Measurements from ENCODE around the gene DBP.
A peak's percentile ranks its signal among the peaks of the same experiment; 100 is the strongest.

The DBP gene

DNA sequence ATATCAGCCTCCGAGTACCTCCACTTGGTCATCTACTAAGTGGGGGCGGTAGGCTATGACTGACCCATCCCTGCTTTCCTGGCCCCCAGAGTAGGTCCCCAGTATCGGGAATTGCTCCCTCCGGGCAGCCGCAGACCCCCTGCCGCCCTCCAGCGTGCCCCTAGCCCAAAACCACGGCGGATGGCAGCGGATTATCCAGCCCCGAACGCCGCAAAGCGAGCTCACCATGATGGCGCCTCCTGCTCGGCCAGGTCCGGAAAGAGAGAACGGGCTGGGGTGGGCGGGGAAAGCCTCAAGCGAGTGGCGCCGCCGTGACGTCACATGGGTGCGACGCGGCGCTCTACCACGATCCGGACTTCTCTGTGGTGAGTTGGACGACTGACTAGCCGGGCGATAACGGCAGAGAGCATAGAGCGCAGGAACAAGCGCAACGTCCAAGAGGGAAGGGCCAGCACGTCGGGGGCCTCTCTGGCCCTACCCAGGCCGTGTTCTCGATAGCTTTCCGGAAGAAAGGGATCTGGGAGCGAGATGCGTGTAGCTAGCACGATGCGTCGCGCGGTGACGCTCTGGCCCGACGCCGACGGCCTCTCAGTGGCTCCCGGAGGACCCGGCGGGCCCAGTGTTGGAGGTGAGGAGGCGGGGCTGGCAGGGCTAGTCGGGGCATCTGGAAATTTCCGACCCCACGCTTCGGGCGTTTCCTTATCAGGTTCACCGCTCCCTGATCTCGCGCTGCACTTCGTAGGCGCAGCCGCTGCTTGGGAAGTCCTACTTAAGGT, 18.1 kb downstream of the DBP start, which contains the start of the genes RPL18 and SPHK2:
TSS of gene RPL18 (minus strand) at position 263 of the 776 bp plus-strand sequence. CDS start at position 228, 35 bp downstream.
TSS of gene SPHK2 (plus strand) at position 591 of the 776 bp plus-strand sequence. CDS start 1,009 bp downstream, outside the sequence.
- H3K4me3 ChIP-seq (ENCODE audit: insufficient read depth, low read depth, low read length, poor library complexity, severe bottlenecking) = peak within 1 kb of the TSS; percentile 93
- H3K4me1 ChIP-seq (ENCODE audit: control insufficient read depth, insufficient read depth, low read length, poor library complexity, severe bottlenecking) = peaks cover 42% of the 10 kb centered on the region
- peaks cover 32% of the 10 kb centered on the region for H3K36me3 ChIP-seq (ENCODE audit: control insufficient read depth, insufficient read depth, low read length)
- peak within 1 kb of the TSS; percentile 88 for H3K27ac ChIP-seq (ENCODE audit: insufficient read depth, low read length, poor library complexity, severe bottlenecking)
- H3K27me3 ChIP-seq (replicated peaks; ENCODE audit: control insufficient read depth, insufficient read depth, low read length, poor library complexity, severe bottlenecking) = no peaks in the 10 kb centered on the region
- no peaks in the 10 kb centered on the region for H3K9me3 ChIP-seq (ENCODE audit: control insufficient read depth, low read length)
- DNase-seq = peak; percentile 90 to 92 (median 91)

DNA sequence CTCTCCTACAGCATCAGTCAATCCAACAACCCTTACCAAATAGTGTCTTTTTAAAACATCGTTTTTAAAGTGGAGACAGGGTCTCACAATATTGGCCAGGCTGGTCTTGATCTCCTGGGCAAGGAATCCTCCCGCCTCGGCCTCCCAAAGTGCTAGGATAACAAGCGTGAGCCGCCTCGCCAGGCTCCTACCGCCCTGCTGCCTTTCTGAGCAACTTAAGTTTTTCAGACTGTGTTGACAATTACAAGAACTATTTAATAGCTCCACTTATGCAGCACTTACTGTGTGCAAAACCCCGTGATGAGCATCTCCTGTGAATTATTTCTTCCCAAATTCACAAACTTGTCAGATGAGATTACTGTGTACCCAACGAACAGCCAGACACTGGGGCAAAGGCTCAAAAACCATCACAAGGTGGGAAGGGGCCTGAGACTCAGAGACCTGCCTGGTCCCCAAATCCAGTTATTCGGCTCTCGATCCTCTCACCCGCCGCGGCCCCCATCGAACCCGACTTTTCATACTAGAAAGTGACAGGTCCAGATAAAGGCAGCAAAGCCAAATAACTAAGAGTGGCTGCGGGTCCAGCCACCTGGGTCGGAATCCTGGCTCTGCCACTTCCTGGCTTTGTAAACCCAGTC, 18.8 kb downstream of the DBP start:
- Histone ChIP-seq H3K27me3 (replicated peaks; ENCODE audit: control insufficient read depth, insufficient read depth, low read length, poor library complexity, severe bottlenecking) (no peaks in the 10 kb centered on the region), H3K4me1 (ENCODE audit: control insufficient read depth, insufficient read depth, low read length, poor library complexity, severe bottlenecking) (peaks cover 36% of the 10 kb centered on the region), H3K9me3 (ENCODE audit: control insufficient read depth, low read length) (no peaks in the 10 kb centered on the region), H3K4me3 (ENCODE audit: insufficient read depth, low read depth, low read length, poor library complexity, severe bottlenecking) (peak overlapping the region; percentile 93), H3K27ac (ENCODE audit: insufficient read depth, low read length, poor library complexity, severe bottlenecking) (peak overlapping the region; percentile 88), H3K36me3 (ENCODE audit: control insufficient read depth, insufficient read depth, low read length) (peaks cover 32% of the 10 kb centered on the region)
- DNase-seq = no peak

DNA sequence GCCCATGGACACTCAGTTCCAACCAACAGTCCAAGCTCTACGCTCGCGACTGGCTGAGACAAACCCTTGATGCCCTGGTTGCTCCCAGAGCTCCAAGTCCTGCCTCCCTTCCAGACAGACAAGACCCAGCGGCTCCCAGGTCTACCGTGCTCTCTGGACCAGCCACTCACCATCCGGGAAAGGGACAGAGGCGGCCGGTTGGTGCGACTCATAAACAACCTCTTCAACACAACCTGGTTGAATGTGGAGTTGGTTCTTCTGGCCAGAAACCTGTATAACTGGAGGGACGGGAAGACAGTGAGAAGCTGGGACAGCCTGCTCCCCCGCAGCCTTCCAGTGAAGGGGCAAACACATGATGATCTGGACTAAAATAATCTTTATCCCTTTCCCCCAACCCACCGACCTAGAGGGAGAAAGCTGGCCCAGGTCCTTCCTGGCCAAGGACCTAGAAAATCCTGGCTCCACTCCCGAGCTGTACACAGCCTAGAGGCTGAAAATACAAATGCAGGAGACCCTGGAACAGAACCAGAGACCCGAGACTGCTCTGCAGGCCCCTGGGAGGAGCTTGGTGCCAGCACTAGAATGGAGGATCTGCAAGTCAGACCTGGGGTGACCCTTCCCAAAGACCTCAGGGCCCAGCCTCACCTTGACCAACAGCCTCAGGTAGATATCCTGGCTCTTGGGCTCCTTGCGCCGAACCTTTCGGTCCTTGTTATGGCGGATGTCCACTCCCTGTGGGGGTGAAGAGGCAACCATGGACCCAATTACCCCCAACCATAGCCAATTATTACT, 19.8 kb downstream of the DBP start:
- H3K9me3 ChIP-seq (ENCODE audit: control insufficient read depth, low read length) = no peaks in the 10 kb centered on the region
- H3K4me3 ChIP-seq (ENCODE audit: insufficient read depth, low read depth, low read length, poor library complexity, severe bottlenecking) = peak overlapping the region; percentile 93
- DNase-seq = no peak
- H3K27ac ChIP-seq (ENCODE audit: insufficient read depth, low read length, poor library complexity, severe bottlenecking) = peak overlapping the region; percentile 88
- H3K4me1 ChIP-seq (ENCODE audit: control insufficient read depth, insufficient read depth, low read length, poor library complexity, severe bottlenecking) = peaks cover 32% of the 10 kb centered on the region
- H3K36me3 ChIP-seq (ENCODE audit: control insufficient read depth, insufficient read depth, low read length) = peaks cover 32% of the 10 kb centered on the region
- H3K27me3 ChIP-seq (replicated peaks; ENCODE audit: control insufficient read depth, insufficient read depth, low read length, poor library complexity, severe bottlenecking) = no peaks in the 10 kb centered on the region

- Histone ChIP-seq H3K36me3 (ENCODE audit: control insufficient read depth, insufficient read depth, low read length) (peaks cover 32% of the 10 kb centered on the region), H3K27ac (ENCODE audit: insufficient read depth, low read length, poor library complexity, severe bottlenecking) (peak overlapping the region; percentile 88), H3K4me1 (ENCODE audit: control insufficient read depth, insufficient read depth, low read length, poor library complexity, severe bottlenecking) (peaks cover 32% of the 10 kb centered on the region), H3K27me3 (replicated peaks; ENCODE audit: control insufficient read depth, insufficient read depth, low read length, poor library complexity, severe bottlenecking) (no peaks in the 10 kb centered on the region), H3K9me3 (ENCODE audit: control insufficient read depth, low read length) (no peaks in the 10 kb centered on the region), H3K4me3 (ENCODE audit: insufficient read depth, low read depth, low read length, poor library complexity, severe bottlenecking) (no peak overlapping the region)
- no peak for DNase-seq
Measured at GRCh38 chr19:48616491-48617056, 20.6 kb downstream of the DBP start.

DNA sequence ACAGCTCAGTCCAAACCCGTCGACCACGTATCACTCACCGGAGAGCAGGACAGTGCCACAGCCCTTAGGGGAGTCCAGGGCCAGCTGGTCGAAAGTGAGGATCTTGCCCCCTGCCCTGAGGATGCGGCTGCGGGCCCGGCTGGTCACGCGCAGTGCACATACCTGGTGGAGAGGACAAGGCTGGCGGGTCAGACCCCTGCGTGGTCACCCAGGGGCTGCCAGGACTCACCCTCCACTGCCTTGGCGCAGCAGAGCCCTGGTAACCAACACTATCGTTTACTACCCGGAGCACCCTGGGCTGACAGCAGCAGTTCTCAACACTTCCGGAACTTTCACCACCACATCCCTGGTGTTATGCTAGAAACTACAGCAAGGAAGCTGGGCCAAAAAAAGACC, 21.1 kb downstream of the DBP start:
- Histone ChIP-seq H3K4me3 (ENCODE audit: insufficient read depth, low read depth, low read length, poor library complexity, severe bottlenecking) (no peak overlapping the region), H3K27ac (ENCODE audit: insufficient read depth, low read length, poor library complexity, severe bottlenecking) (peak overlapping the region; percentile 88), H3K9me3 (ENCODE audit: control insufficient read depth, low read length) (no peaks in the 10 kb centered on the region), H3K4me1 (ENCODE audit: control insufficient read depth, insufficient read depth, low read length, poor library complexity, severe bottlenecking) (peaks cover 32% of the 10 kb centered on the region), H3K36me3 (ENCODE audit: control insufficient read depth, insufficient read depth, low read length) (peaks cover 32% of the 10 kb centered on the region), H3K27me3 (replicated peaks; ENCODE audit: control insufficient read depth, insufficient read depth, low read length, poor library complexity, severe bottlenecking) (no peaks in the 10 kb centered on the region)
- DNase-seq = no peak

DNA sequence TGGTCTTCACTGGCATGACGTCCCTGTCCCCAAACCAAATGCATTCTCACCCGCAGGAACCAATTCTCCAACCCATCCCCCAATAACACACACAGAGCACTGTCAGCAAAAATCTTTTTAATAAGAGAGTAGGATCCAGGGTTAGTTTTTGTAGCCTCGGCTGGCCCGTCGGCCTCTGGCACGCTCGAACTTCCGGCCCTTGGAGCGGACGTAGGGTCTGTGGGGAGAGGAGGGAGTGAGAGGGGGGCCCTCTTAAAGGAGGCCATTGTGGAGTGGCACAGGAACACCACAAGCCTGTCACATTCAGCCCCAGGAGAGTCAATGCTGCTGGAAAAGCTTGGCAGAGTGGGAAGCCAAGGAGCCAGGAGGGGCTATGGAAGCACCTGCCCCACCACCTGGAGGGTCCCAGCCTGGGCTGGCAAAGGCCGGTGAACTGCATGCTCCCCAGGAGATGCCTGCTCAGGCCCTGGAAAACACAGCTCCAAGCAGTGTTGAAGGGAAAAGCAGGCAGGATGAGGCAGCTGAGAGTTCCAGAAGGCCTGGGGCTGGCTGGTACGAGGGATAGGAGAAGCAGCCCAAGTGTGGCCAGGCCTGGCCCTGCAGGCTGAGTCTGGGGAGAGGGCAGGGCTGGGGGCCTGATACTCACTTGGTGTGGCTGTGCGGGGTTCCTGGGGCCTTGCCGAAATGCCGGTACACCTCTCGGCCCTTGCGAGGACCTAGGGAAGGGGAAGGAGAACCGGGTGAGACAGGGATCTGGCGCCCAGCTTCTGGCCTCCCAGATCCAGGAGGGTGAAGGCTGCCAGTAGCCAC, 21.7 kb downstream of the DBP start:
- H3K36me3 ChIP-seq (ENCODE audit: control insufficient read depth, insufficient read depth, low read length) = peaks cover 32% of the 10 kb centered on the region
- H3K27me3 ChIP-seq (replicated peaks; ENCODE audit: control insufficient read depth, insufficient read depth, low read length, poor library complexity, severe bottlenecking) = no peaks in the 10 kb centered on the region
- no peak overlapping the region for H3K4me3 ChIP-seq (ENCODE audit: insufficient read depth, low read depth, low read length, poor library complexity, severe bottlenecking)
- no peak for DNase-seq
- no peaks in the 10 kb centered on the region for H3K9me3 ChIP-seq (ENCODE audit: control insufficient read depth, low read length)
- H3K4me1 ChIP-seq (ENCODE audit: control insufficient read depth, insufficient read depth, low read length, poor library complexity, severe bottlenecking) = peaks cover 32% of the 10 kb centered on the region
- no peak overlapping the region for H3K27ac ChIP-seq (ENCODE audit: insufficient read depth, low read length, poor library complexity, severe bottlenecking)

DNA sequence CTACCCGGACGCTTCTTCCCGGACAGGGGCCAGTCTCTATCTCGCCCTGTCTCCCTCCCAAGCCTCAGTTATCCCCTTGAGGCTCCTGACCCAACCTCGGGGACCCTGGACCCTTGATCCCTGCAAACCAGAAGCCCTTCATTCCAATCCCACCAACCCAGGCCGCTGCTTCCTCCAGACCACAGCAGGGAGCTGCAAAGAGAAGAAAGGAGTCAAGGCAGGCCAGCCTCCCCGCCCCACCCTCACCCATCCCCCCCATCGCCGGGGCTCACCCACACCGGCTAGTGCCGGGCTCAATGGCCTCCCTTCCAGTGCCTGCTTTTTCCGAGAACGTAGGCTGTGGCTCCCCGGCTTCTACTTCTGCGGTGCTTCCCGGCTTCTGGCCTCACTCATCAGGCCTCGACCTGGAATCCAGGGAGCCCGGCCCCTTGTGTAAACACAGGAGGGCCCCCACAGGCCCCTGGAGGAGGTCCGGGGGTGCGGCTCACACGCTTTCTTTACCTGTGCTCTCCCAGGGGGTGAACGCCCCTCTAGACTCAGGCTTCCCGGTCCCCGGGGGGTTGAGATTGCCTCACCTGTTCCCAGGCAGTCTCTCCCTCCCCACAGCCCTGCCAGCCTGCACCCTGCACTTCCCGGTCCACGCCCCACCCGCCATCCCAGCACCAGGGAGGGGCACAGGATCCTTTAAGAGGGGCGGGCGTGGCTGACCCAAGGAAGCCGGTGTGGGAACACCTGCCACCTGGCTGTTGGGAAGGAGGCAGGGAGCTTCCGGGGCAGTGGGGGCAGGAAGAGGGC, 22.5 kb downstream of the DBP start, which contains the start of gene FAM83E:
TSS of gene FAM83E (minus strand) at position 641 of the 795 bp plus-strand sequence. CDS start 1,704 bp downstream, outside the sequence.
- Histone ChIP-seq H3K4me3 (ENCODE audit: insufficient read depth, low read depth, low read length, poor library complexity, severe bottlenecking) (no peak within 1 kb of the TSS), H3K4me1 (ENCODE audit: control insufficient read depth, insufficient read depth, low read length, poor library complexity, severe bottlenecking) (peaks cover 29% of the 10 kb centered on the region), H3K27ac (ENCODE audit: insufficient read depth, low read length, poor library complexity, severe bottlenecking) (no peak within 1 kb of the TSS), H3K27me3 (replicated peaks; ENCODE audit: control insufficient read depth, insufficient read depth, low read length, poor library complexity, severe bottlenecking) (no peaks in the 10 kb centered on the region), H3K36me3 (ENCODE audit: control insufficient read depth, insufficient read depth, low read length) (peaks cover 32% of the 10 kb centered on the region), H3K9me3 (ENCODE audit: control insufficient read depth, low read length) (no peaks in the 10 kb centered on the region)
- DNase-seq = no peak

- H3K27me3 ChIP-seq (replicated peaks; ENCODE audit: control insufficient read depth, insufficient read depth, low read length, poor library complexity, severe bottlenecking) = no peaks in the 10 kb centered on the region
- H3K27ac ChIP-seq (ENCODE audit: insufficient read depth, low read length, poor library complexity, severe bottlenecking) = no peak overlapping the region
Measured at GRCh38 chr19:48613852-48614435, 23.2 kb downstream of the DBP start.

More at GRCh38 chr19:48613852-48614435, 23.2 kb downstream of the DBP start:
- H3K9me3 ChIP-seq (ENCODE audit: control insufficient read depth, low read length) = no peaks in the 10 kb centered on the region
- H3K4me1 ChIP-seq (ENCODE audit: control insufficient read depth, insufficient read depth, low read length, poor library complexity, severe bottlenecking) = peaks cover 28% of the 10 kb centered on the region
- no peak for DNase-seq
- H3K4me3 ChIP-seq (ENCODE audit: insufficient read depth, low read depth, low read length, poor library complexity, severe bottlenecking) = no peak overlapping the region
- H3K36me3 ChIP-seq (ENCODE audit: control insufficient read depth, insufficient read depth, low read length) = peaks cover 32% of the 10 kb centered on the region
